ENCODE data around the gene REX1BD.

DNA sequence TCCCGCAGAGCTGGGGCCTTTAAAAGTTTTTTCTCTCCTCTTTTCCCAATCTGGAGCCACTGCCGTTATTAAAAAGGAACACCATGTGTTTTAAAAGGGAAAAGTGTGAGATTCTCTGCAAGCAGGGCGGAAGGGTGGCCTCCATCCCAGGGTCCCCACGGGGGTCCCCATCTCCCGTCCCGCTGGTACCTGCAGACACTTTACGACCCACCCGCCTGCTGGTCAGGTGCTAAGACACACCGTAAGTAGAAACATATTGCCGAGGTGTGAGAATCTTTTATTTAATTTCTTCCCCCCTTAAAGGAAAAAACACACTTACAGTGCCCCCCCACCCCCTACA is 16.2 kb downstream of the REX1BD start:
- TF ChIP-seq, protein P1, sequence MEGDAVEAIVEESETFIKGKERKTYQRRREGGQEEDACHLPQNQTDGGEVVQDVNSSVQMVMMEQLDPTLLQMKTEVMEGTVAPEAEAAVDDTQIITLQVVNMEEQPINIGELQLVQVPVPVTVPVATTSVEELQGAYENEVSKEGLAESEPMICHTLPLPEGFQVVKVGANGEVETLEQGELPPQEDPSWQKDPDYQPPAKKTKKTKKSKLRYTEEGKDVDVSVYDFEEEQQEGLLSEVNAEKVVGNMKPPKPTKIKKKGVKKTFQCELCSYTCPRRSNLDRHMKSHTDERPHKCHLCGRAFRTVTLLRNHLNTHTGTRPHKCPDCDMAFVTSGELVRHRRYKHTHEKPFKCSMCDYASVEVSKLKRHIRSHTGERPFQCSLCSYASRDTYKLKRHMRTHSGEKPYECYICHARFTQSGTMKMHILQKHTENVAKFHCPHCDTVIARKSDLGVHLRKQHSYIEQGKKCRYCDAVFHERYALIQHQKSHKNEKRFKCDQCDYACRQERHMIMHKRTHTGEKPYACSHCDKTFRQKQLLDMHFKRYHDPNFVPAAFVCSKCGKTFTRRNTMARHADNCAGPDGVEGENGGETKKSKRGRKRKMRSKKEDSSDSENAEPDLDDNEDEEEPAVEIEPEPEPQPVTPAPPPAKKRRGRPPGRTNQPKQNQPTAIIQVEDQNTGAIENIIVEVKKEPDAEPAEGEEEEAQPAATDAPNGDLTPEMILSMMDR (conservative IDR thresholded peaks at IDR 0.05): no peak
- TF ChIP-seq EZH2 (IDR thresholded peaks at IDR 0.05; ENCODE audit: low read depth): no peak
